A549 (cell line): Measurements from ENCODE around the gene AP1M1. TPM values are rescaled to one million over a fixed set of nuclear protein-coding genes. Genes with fewer than 3 reads are reported as not detected.

ENCODE experiments used
- ATAC-seq, 2 experiments: fragments of 200-7000 bp in 1 of 2; fragments of >200 bp in 1 of 2; cut with Nextera tagmentation in 1 of 2; cut with Tn5 transposase in 1 of 2; 3 replicates each; pipeline versions ENCODE4 v1.8.0 to v1.9.1; 2018 to 2020; ENCODE audit warnings: mild to moderate bottlenecking in 1 of 2, moderate library complexity in 1 of 2
- CTCF ChIA-PET: fragments of 300-600 bp; sonication (Branson Sonifier 250); formaldehyde crosslinking; extraction: SDS; loops from one replicate; lab custom pipeline; 2021; ENCODE audit warnings: antibody characterized with exemption, inconsistent platforms; lab: Yijun Ruan, JAX
- POLR2A ChIA-PET: fragments of 350-600 bp; formaldehyde crosslinking; extraction: SDS; loops from one replicate; lab custom pipeline; 2021; ENCODE audit warnings: antibody characterized with exemption, inconsistent platforms; lab: Yijun Ruan, JAX
- DNase-seq, 2 experiments: peaks; one replicate each; pipeline versions ENCODE4 v3.0.0 to v3.0.0-alpha.2; 2011 to 2016; ENCODE audit warnings: low read depth in 1 of 2, low spot score in 1 of 2
- FAIRE-seq: peaks from 2 replicates; lab custom pipeline; 2011; peaks lifted over from hg19 to GRCh38; lab: Jason Lieb, UNC
- H3K27ac ChIP-seq, 2 experiments: fragments of >200 bp; sonication (Bioruptor Twin); formaldehyde crosslinking; 3 replicates each; pipeline ENCODE4 v1.5.1; 2016 to 2017
- H3K4me1 ChIP-seq: fragments of >200 bp; sonication (Bioruptor Twin); formaldehyde crosslinking; 3 replicates; pipeline ENCODE4 v1.6.1; 2016
- H3K4me2 ChIP-seq: fragments of >200 bp; sonication (Bioruptor Twin); formaldehyde crosslinking; 3 replicates; pipeline ENCODE4 v1.6.1; 2016
- H3K4me3 ChIP-seq: fragments of >200 bp; sonication (Bioruptor Twin); formaldehyde crosslinking; 3 replicates; pipeline ENCODE4 v1.5.1; 2016
- H3K9me3 ChIP-seq: fragments of >200 bp; sonication (Bioruptor Twin); formaldehyde crosslinking; 3 replicates; pipeline ENCODE4 v1.6.1; 2016
- CBX2 ChIP-seq: fragments of 200-600 bp; sonication (generic); IDR thresholded peaks from 2 replicates; pipeline ENCODE4 v1.6.1; 2016; ENCODE audit warnings: low read depth, mild to moderate bottlenecking, borderline replicate concordance
- CEBPB ChIP-seq, 2 experiments: fragments of >200 bp in 1 of 2; sonication (Bioruptor Twin) in 1 of 2; formaldehyde crosslinking in 1 of 2; IDR thresholded peaks; 2 replicates each; pipeline ENCODE4 v1.6.1; 2012 to 2016
- FOXS1 ChIP-seq: fragments of 250-450 bp; sonication (Bioruptor Pico); IDR thresholded peaks from 2 replicates; pipeline ENCODE4 v1.5.0; 2020; ENCODE audit warnings: mild to moderate bottlenecking, moderate library complexity
- GATA3 ChIP-seq: IDR thresholded peaks from 2 replicates; pipeline ENCODE4 v1.6.1; 2012; ENCODE audit warnings: borderline replicate concordance
- HDAC2 ChIP-seq: fragments of 200-600 bp; sonication (generic); IDR thresholded peaks from 2 replicates; pipeline ENCODE4 v1.6.1; 2016
- HEYL ChIP-seq: fragments of 250-450 bp; sonication (Bioruptor Pico); IDR thresholded peaks from 2 replicates; pipeline ENCODE4 v1.8.0; 2021; ENCODE audit warnings: mild to moderate bottlenecking, moderate library complexity
- HOXB5 ChIP-seq: fragments of 250-450 bp; sonication (Bioruptor Pico); IDR thresholded peaks from 2 replicates; pipeline ENCODE4 v1.5.0; 2020; ENCODE audit warnings: mild to moderate bottlenecking, moderate library complexity
- JUNB ChIP-seq: fragments of >200 bp; sonication (Bioruptor Twin); formaldehyde crosslinking; IDR thresholded peaks from 2 replicates; pipeline ENCODE4 v1.6.1; 2016
- KDM1A ChIP-seq: fragments of 200-600 bp; sonication (generic); IDR thresholded peaks from 2 replicates; pipeline ENCODE4 v1.6.1; 2016; ENCODE audit warnings: low read depth, mild to moderate bottlenecking
- KDM5A ChIP-seq: fragments of 200-600 bp; sonication (generic); IDR thresholded peaks from 2 replicates; pipeline ENCODE4 v1.6.1; 2016; ENCODE audit warnings: antibody characterized with exemption, mild to moderate bottlenecking
- MAZ ChIP-seq: fragments of 150-350 bp; IDR thresholded peaks from 2 replicates; pipeline ENCODE4 v1.6.1; 2014; ENCODE audit warnings: antibody characterized with exemption, low read depth, low read length, borderline replicate concordance
- MYC ChIP-seq: IDR thresholded peaks from 2 replicates; pipeline ENCODE4 v1.6.1; 2012; ENCODE audit warnings: mild to moderate bottlenecking, inconsistent platforms, low read length, improper control_type of control experiment, borderline replicate concordance
- NPAS2 ChIP-seq: fragments of 250-450 bp; sonication (Bioruptor Pico); IDR thresholded peaks from 2 replicates; pipeline ENCODE4 v1.8.0; 2022; ENCODE audit warnings: mild to moderate bottlenecking, moderate library complexity, borderline replicate concordance
- NR3C1 ChIP-seq: fragments of >200 bp; sonication (Bioruptor Twin); formaldehyde crosslinking; IDR thresholded peaks from 3 replicates; pipeline ENCODE4 v1.6.1; 2017
- PHF8 ChIP-seq: fragments of 200-600 bp; sonication (generic); IDR thresholded peaks from 2 replicates; pipeline ENCODE4 v1.6.1; 2016; ENCODE audit warnings: low read depth, mild to moderate bottlenecking, antibody characterized with exemption, moderate library complexity, borderline replicate concordance
- POLR2AphosphoS2 ChIP-seq: conservative IDR thresholded peaks from 2 replicates; pipeline ENCODE4 v1.6.1; 2012; ENCODE audit warnings: low read length, improper control_type of control experiment, inconsistent platforms
- RCOR1 ChIP-seq: fragments of 150-350 bp; IDR thresholded peaks from 2 replicates; pipeline ENCODE4 v1.6.1; 2014; ENCODE audit warnings: antibody characterized with exemption, low read length, low read depth
- RNF2 ChIP-seq: fragments of 200-600 bp; sonication (generic); IDR thresholded peaks from 2 replicates; pipeline ENCODE4 v1.6.1; 2016; ENCODE audit warnings: low read depth, mild to moderate bottlenecking, antibody characterized with exemption, moderate library complexity, borderline replicate concordance
- TP53 ChIP-seq: fragments of 250-450 bp; sonication (Bioruptor Pico); IDR thresholded peaks from 2 replicates; pipeline ENCODE4 v1.5.0; 2021; ENCODE audit warnings: mild to moderate bottlenecking, moderate library complexity
- ZC3H11A ChIP-seq: fragments of 450-650 bp; IDR thresholded peaks from 2 replicates; pipeline ENCODE4 v1.6.1; 2014; ENCODE audit warnings: antibody characterized with exemption, mild to moderate bottlenecking
- ZSCAN20 ChIP-seq: fragments of 250-450 bp; sonication (Bioruptor Pico); IDR thresholded peaks from 2 replicates; pipeline ENCODE4 v1.8.0; 2022; ENCODE audit warnings: mild to moderate bottlenecking, moderate library complexity
- WGBS: methylation state at CpG from one replicate; pipeline ENCODE4 v1.1.6; 2017; ENCODE audit errors: missing lambda C conversion rate; 5-methylcytosine and 5-hydroxymethylcytosine counted together
- polyA plus RNA-seq, 4 experiments: library from polyadenylated mRNA; depleted of rRNA in 3 of 4; stranded (reverse); fragments of >200 nt; fragmentation: RNase III in 1 of 4; extraction: RNeasy Plus Mini Kit Qiagen cat#74134 plus additional on column Dnase treatment in 1 of 4; gene quantifications; 2 replicates in 3 of 4; 3 replicates in 1 of 4; pipeline ENCODE4 v1.2.3, GENCODE V29; 2011 to 2017
- TF ChIP-seq, protein P1 (sequence below): fragments of >200 bp; sonication (Bioruptor Twin); formaldehyde crosslinking; IDR thresholded peaks from 3 replicates; pipeline ENCODE4 v1.5.1; 2016
- TF ChIP-seq, protein P2 (sequence below): fragments of >200 bp; sonication (Bioruptor Twin); formaldehyde crosslinking; IDR thresholded peaks from 2 replicates; pipeline ENCODE4 v1.6.1; 2016
- TF ChIP-seq, protein P3 (sequence below): fragments of >200 bp; sonication (Bioruptor Twin); formaldehyde crosslinking; IDR thresholded peaks from 3 replicates; pipeline ENCODE4 v1.6.1; 2016

Gene AP1M1
- polyA plus RNA-seq, 2 of the 4 experiments (the other 2 are of a cell fraction): 42.5 to 63.0 TPM

DNA sequence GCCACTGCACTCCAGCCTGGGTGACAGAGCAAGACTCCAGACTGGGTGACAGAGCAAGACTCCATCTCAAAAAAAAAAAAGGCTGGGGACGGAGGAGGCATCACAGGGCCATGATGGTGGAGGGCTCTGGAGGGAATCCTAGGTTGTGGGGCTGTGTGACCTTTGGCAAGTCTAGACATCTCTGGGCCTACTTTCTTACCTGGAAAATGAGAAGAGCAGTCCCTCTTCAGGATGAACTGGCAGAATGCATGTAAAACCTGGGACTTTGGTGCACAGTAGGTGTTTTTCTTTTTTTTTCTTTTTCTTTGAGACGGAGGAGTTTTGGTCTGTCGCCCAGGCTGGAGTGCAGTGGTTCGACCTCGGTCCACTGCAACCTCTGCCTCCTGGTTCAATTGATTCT is 38.1 kb upstream of the AP1M1 start:
- Histone ChIP-seq H3K4me3 (no peak overlapping the region), H3K4me1 (peaks cover 29% of the 10 kb centered on the region), H3K9me3 (no peaks in the 10 kb centered on the region), H3K4me2 (no peak overlapping the region), H3K27ac (peak overlapping the region in 1 of 2 experiments; percentile 82; a peak in 1 of 6 replicates)
- POLR2A ChIA-PET: no interaction called here
- 95% methylated on average over 5 of the region's 5 CpGs for WGBS
- ATAC-seq: no peak
- DNase-seq: no peak
- CTCF ChIA-PET: no interaction called here
- FAIRE-seq: no peak
- TF ChIP-seq JUNB (no peak), RCOR1 (no peak), TP53 (no peak), KDM5A (no peak), HDAC2 (no peak), ZC3H11A (no peak), CBX2 (no peak), CEBPB (IDR thresholded peaks at IDR 0.05) (no peak), ZSCAN20 (CRISPR knock-in tag) (no peak), POLR2AphosphoS2 (no peak), NR3C1 (no peak), HEYL (no peak), FOXS1 (CRISPR knock-in tag) (no peak), RNF2 (no peak), MAZ (no peak)
- TF ChIP-seq, protein P1, sequence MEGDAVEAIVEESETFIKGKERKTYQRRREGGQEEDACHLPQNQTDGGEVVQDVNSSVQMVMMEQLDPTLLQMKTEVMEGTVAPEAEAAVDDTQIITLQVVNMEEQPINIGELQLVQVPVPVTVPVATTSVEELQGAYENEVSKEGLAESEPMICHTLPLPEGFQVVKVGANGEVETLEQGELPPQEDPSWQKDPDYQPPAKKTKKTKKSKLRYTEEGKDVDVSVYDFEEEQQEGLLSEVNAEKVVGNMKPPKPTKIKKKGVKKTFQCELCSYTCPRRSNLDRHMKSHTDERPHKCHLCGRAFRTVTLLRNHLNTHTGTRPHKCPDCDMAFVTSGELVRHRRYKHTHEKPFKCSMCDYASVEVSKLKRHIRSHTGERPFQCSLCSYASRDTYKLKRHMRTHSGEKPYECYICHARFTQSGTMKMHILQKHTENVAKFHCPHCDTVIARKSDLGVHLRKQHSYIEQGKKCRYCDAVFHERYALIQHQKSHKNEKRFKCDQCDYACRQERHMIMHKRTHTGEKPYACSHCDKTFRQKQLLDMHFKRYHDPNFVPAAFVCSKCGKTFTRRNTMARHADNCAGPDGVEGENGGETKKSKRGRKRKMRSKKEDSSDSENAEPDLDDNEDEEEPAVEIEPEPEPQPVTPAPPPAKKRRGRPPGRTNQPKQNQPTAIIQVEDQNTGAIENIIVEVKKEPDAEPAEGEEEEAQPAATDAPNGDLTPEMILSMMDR: no peak

DNA sequence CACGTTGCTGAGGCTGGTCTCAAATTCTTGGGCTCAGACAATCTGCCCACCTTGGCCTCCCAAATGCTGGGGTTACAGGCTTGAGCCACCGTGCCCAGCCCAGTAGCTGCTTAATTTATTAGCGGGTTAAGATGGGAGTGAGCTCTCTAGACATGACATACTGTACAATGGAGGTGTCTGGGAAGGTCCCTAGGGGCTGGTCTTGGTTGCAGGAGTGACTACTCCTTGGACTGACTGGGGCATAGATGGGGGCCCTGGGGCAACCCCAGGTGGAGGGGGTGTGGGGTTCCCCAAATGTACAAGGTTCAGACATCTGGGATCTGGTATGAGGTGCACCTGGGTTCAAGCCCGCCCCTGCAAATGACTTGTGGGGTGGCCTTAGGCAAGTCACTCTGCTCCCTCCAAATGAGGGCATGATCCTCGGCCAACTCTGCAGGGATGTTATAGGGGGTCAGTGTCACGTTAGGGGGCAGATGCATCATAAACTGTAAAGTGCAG is 37.2 kb upstream of the AP1M1 start:
- ChIA-PET POLR2A (no interaction called here), CTCF (interaction anchor here (2.0 kb wide), 1 partner anchor 119 kb away, joined by 5 read pairs; no protein-coding TSS in a partner anchor)
- TF ChIP-seq GATA3: no peak
- no peak for TF ChIP-seq KDM1A
- no peak for TF ChIP-seq PHF8
- no peak for TF ChIP-seq NPAS2 (CRISPR knock-in tag)
- no peak for TF ChIP-seq ZSCAN20 (CRISPR knock-in tag)
- TF ChIP-seq, protein P2, sequence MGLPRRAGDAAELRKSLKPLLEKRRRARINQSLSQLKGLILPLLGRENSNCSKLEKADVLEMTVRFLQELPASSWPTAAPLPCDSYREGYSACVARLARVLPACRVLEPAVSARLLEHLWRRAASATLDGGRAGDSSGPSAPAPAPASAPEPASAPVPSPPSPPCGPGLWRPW: no peak
- no peak for TF ChIP-seq HOXB5
- TF ChIP-seq MYC: no peak
- TF ChIP-seq, protein P3, sequence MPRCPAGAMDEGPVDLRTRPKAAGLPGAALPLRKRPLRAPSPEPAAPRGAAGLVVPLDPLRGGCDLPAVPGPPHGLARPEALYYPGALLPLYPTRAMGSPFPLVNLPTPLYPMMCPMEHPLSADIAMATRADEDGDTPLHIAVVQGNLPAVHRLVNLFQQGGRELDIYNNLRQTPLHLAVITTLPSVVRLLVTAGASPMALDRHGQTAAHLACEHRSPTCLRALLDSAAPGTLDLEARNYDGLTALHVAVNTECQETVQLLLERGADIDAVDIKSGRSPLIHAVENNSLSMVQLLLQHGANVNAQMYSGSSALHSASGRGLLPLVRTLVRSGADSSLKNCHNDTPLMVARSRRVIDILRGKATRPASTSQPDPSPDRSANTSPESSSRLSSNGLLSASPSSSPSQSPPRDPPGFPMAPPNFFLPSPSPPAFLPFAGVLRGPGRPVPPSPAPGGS: no peak
- no peak for TF ChIP-seq JUNB
- no peak for TF ChIP-seq CBX2
- no peak for TF ChIP-seq RNF2
- no peaks in the 10 kb centered on the region for H3K9me3 ChIP-seq
- no peak overlapping the region for H3K4me3 ChIP-seq
- 66% methylated on average over 4 of the region's 6 CpGs for whole genome bisulfite sequencing
- FAIRE-seq (no peak), DNase-seq (no peak), ATAC-seq (no peak; a peak in 1 of 6 replicates)
- H3K4me1 ChIP-seq: peaks cover 29% of the 10 kb centered on the region
- H3K4me2 ChIP-seq: peak overlapping the region; percentile 80
- peak overlapping the region; percentile 62 to 82; a peak in 4 of 6 replicates for H3K27ac ChIP-seq
